K562 (cell line): ENCODE results near the gene ASCL2. TPM values are rescaled to one million over a fixed set of nuclear protein-coding genes. Genes with fewer than 3 reads are reported as not detected.
A peak's percentile ranks its signal among the peaks of the same experiment; 100 is the strongest.

Experiments used
- BCOR ChIP-seq: fragments of 450-650 bp; IDR thresholded peaks from 2 replicates; pipeline ENCODE4 v1.6.1; 2016
- CHD1 ChIP-seq: fragments of 200-600 bp; sonication (generic); IDR thresholded peaks from one replicate; pipeline ENCODE4 v1.6.1; 2012; ENCODE audit warnings: mild to moderate bottlenecking, moderate library complexity, low read length, inconsistent platforms
- CHD7 ChIP-seq: fragments of 200-600 bp; sonication (generic); IDR thresholded peaks from one replicate; pipeline ENCODE4 v1.6.1; 2012; ENCODE audit warnings: mild to moderate bottlenecking, low read depth, low read length, inconsistent platforms
- FOXJ2 ChIP-seq: fragments of 200-800 bp; sonication (Bioruptor generic); IDR thresholded peaks from 2 replicates; pipeline ENCODE4 v1.6.1; 2016; ENCODE audit warnings: missing genetic modification characterization, missing compliant biosample characterization
- MAZ ChIP-seq, 2 experiments: fragments of 450-650 bp in 1 of 2; sonication (generic) in 1 of 2; formaldehyde crosslinking; IDR thresholded peaks in 1 of 2; conservative IDR thresholded peaks in 1 of 2; 2 replicates each; pipeline versions ENCODE4 v1.4.0 to v1.5.0; 2020; ENCODE audit warnings: mild to moderate bottlenecking in 1 of 2, missing genetic modification reagents in 1 of 2
- RREB1 ChIP-seq: fragments of 250-450 bp; sonication (Bioruptor Pico); IDR thresholded peaks from 2 replicates; pipeline ENCODE4 v1.4.0; 2020
- SP1 ChIP-seq: sonication (generic); formaldehyde crosslinking; IDR thresholded peaks from 2 replicates; pipeline ENCODE4 v1.8.1; 2022; ENCODE audit warnings: mild to moderate bottlenecking, missing genetic modification reagents
- SRSF7 ChIP-seq: fragments of 200-400 bp; formaldehyde crosslinking; optimal IDR thresholded peaks from 2 replicates; pipeline ENCODE3; 2017; ENCODE audit warnings: mild to moderate bottlenecking, low read depth, low read length
- ZFP36 ChIP-seq: fragments of 150-350 bp; IDR thresholded peaks from 2 replicates; pipeline ENCODE4 v1.6.1; 2018; ENCODE audit warnings: low read length, low read depth; ENCODE audit not compliant: partially characterized antibody
- polyA plus RNA-seq, 8 experiments: library from polyadenylated mRNA; depleted of rRNA in 4 of 8; stranded (reverse) in 5 of 8; unstranded in 3 of 8; fragments of >200 nt; fragmentation: Nextera tagmentation in 2 of 8; fragmentation: Illumina TruSeq in 1 of 8; extraction: Ambion mirVana in 2 of 8; extraction: Trizol in 1 of 8; gene quantifications; 2 replicates each; pipeline versions ENCODE4 v1.2.1 to v1.2.3, GENCODE V29; 2011 to 2014; ENCODE audit warnings: inconsistent platforms in 1 of 8, missing spikeins in 1 of 8
- total RNA-seq, 7 experiments: library from RNA; depleted of rRNA in 6 of 7; stranded (reverse); fragments of >200 nt in 6 of 7; fragmentation: Illumina TruSeq in 2 of 7; extraction: Trizol in 2 of 7; gene quantifications; 2 replicates each; pipeline versions ENCODE4 v1.2.1 to v1.2.3, GENCODE V29; 2011 to 2021; ENCODE audit warnings: low replicate concordance in 1 of 7

ASCL2 gene
- total and polyA plus RNA-seq, 9 of the 15 experiments (the other 6 are each of a cell fraction or from before 2014, with no cell fraction given) = 0.11 to 1.4 (median 0.36) TPM; not detected in 2

- TF ChIP-seq MAZ (CRISPR knock-in tag; conservative IDR thresholded peaks at IDR 0.05 in 1 of 2, IDR thresholded peaks at IDR 0.05 in 1 of 2) = peak; percentile 63 to 96; a peak in 3 of 4 replicates
- peak; percentile 91 for TF ChIP-seq BCOR
- TF ChIP-seq RREB1 = 0 out of 2 replicates have a peak, but pooled peaks have one; percentile 79
- no peak for TF ChIP-seq SRSF7
- peak; percentile 97 for TF ChIP-seq ZFP36
- TF ChIP-seq FOXJ2 (tag) = no peak
- TF ChIP-seq CHD1 = no peak
- no peak for TF ChIP-seq CHD7
- peak; percentile 79 for TF ChIP-seq SP1
These were observed 33.5 kb upstream of the ASCL2 start (continued) for GRCh38 chr11:2303627-2304505.
